WTC11 (cell line): Measurements from ENCODE around the gene TERB2. TPM values are rescaled to one million over a fixed set of nuclear protein-coding genes. Genes with fewer than 3 reads are reported as not detected.
"Not testable (repeated sequence)": the region's sequence is repeated elsewhere in the genome, so short reads cannot be mapped to it uniquely, and the experiment has no call there.

ENCODE experiments used
- ATAC-seq: fragments of 200-7000 bp; cut with Tn5 transposase; 2 replicates; pipeline ENCODE4 v1.10.0; 2021; ENCODE audit warnings: mild to moderate bottlenecking, moderate library complexity
- CTCF ChIA-PET: fragments of 300-600 bp; sonication (Branson Sonifier 250); formaldehyde crosslinking; loops from one replicate; lab custom pipeline; 2021; ENCODE audit warnings: antibody characterized with exemption; lab: Charles Lee
- POLR2A ChIA-PET: fragments of 350-600 bp; sonication (Branson Sonifier 250); formaldehyde crosslinking; loops from one replicate; lab custom pipeline; 2021; ENCODE audit warnings: antibody characterized with exemption; lab: Charles Lee
- DNase-seq: peaks from one replicate; pipeline ENCODE4 v3.0.0; 2021; ENCODE audit warnings: low spot score
- H3K27ac Mint-ChIP-seq: 2 replicates; pipeline ENCODE4 v1.8.0; 2021; ENCODE audit warnings: mixed read lengths
- H3K27me3 Mint-ChIP-seq: 2 replicates; pipeline ENCODE4 v1.8.0; 2021; ENCODE audit warnings: low read depth, mild to moderate bottlenecking, moderate library complexity, mixed read lengths
- H3K36me3 Mint-ChIP-seq: 2 replicates; pipeline ENCODE4 v1.8.0; 2021; ENCODE audit warnings: mixed read lengths
- H3K4me1 Mint-ChIP-seq: 2 replicates; pipeline ENCODE4 v1.8.0; 2022; ENCODE audit warnings: mixed read lengths
- H3K4me3 Mint-ChIP-seq: 2 replicates; pipeline ENCODE4 v1.8.0; 2021; ENCODE audit warnings: mild to moderate bottlenecking, moderate library complexity, mixed read lengths
- H3K9me3 Mint-ChIP-seq: 2 replicates; pipeline ENCODE4 v1.8.0; 2021; ENCODE audit warnings: mixed read lengths
- CBFB ChIP-seq: sonication (generic); formaldehyde crosslinking; IDR thresholded peaks from 2 replicates; pipeline ENCODE4 v1.8.1; 2022; ENCODE audit warnings: mild to moderate bottlenecking, low read depth, missing genetic modification reagents
- E2F1 ChIP-seq: sonication (generic); formaldehyde crosslinking; IDR thresholded peaks from 2 replicates; pipeline ENCODE4 v1.8.0; 2022; ENCODE audit warnings: mild to moderate bottlenecking, missing genetic modification reagents
- E2F5 ChIP-seq: sonication (generic); formaldehyde crosslinking; IDR thresholded peaks from 2 replicates; pipeline ENCODE4 v1.8.1; 2022; ENCODE audit warnings: mild to moderate bottlenecking, moderate library complexity, missing genetic modification reagents
- FOXJ3 ChIP-seq: sonication (generic); formaldehyde crosslinking; IDR thresholded peaks from 2 replicates; pipeline ENCODE4 v1.9.0; 2021; ENCODE audit warnings: missing genetic modification reagents, mild to moderate bottlenecking, borderline replicate concordance
- GTF2I ChIP-seq: fragments of 250-450 bp; sonication (Bioruptor Pico); conservative IDR thresholded peaks from 2 replicates; pipeline ENCODE4 v1.4.0; 2021; ENCODE audit warnings: mild to moderate bottlenecking
- IRF1 ChIP-seq: sonication (generic); formaldehyde crosslinking; IDR thresholded peaks from 2 replicates; pipeline ENCODE4 v1.8.0; 2023; ENCODE audit warnings: missing genetic modification reagents
- IRF2 ChIP-seq: sonication (generic); formaldehyde crosslinking; IDR thresholded peaks from 2 replicates; pipeline ENCODE4 v1.8.0; 2022; ENCODE audit warnings: low read depth, missing genetic modification reagents, borderline replicate concordance
- MYBL2 ChIP-seq: sonication (generic); formaldehyde crosslinking; IDR thresholded peaks from 2 replicates; pipeline ENCODE4 v1.8.1; 2023; ENCODE audit warnings: mild to moderate bottlenecking, moderate library complexity, missing genetic modification reagents
- NFATC4 ChIP-seq: fragments of 250-450 bp; sonication (Bioruptor Pico); IDR thresholded peaks from 2 replicates; pipeline ENCODE4 v1.9.0; 2021; ENCODE audit warnings: mild to moderate bottlenecking
- NFE2L1 ChIP-seq: sonication (generic); formaldehyde crosslinking; IDR thresholded peaks from 2 replicates; pipeline ENCODE4 v1.8.1; 2023; ENCODE audit warnings: missing genetic modification reagents
- NR2C2 ChIP-seq: sonication (generic); formaldehyde crosslinking; IDR thresholded peaks from 2 replicates; pipeline ENCODE4 v1.8.0; 2022; ENCODE audit warnings: mild to moderate bottlenecking, missing genetic modification reagents
- OVOL2 ChIP-seq: fragments of 250-450 bp; sonication (Bioruptor Pico); IDR thresholded peaks from 2 replicates; pipeline ENCODE4 v1.9.0; 2021; ENCODE audit warnings: mild to moderate bottlenecking, borderline replicate concordance
- PRDM15 ChIP-seq: sonication (generic); formaldehyde crosslinking; IDR thresholded peaks from 2 replicates; pipeline ENCODE4 v1.8.0; 2022; ENCODE audit warnings: missing genetic modification reagents
- TCF7 ChIP-seq: sonication (generic); formaldehyde crosslinking; IDR thresholded peaks from 2 replicates; pipeline ENCODE4 v1.8.0; 2022; ENCODE audit warnings: mild to moderate bottlenecking, low read depth, missing genetic modification reagents, moderate library complexity
- TEAD4 ChIP-seq: sonication (generic); formaldehyde crosslinking; IDR thresholded peaks from 2 replicates; pipeline ENCODE4 v1.8.0; 2022; ENCODE audit warnings: mild to moderate bottlenecking, missing genetic modification reagents
- TP53 ChIP-seq: sonication (generic); formaldehyde crosslinking; IDR thresholded peaks from 2 replicates; pipeline ENCODE4 v1.8.1; 2023; ENCODE audit warnings: mild to moderate bottlenecking, missing genetic modification reagents
- USF1 ChIP-seq: sonication (generic); formaldehyde crosslinking; IDR thresholded peaks from 2 replicates; pipeline ENCODE4 v1.8.0; 2022; ENCODE audit warnings: mild to moderate bottlenecking, missing genetic modification reagents
- ZNF121 ChIP-seq: sonication (generic); formaldehyde crosslinking; IDR thresholded peaks from 2 replicates; pipeline ENCODE4 v1.8.0; 2023; ENCODE audit warnings: missing genetic modification reagents
- ZNF232 ChIP-seq: sonication (generic); formaldehyde crosslinking; IDR thresholded peaks from 2 replicates; pipeline ENCODE4 v1.8.0; 2022; ENCODE audit warnings: mild to moderate bottlenecking, missing genetic modification reagents
- ZNF423 ChIP-seq: fragments of 250-450 bp; sonication (Bioruptor Pico); IDR thresholded peaks from 2 replicates; pipeline ENCODE4 v2.1.2; 2022; ENCODE audit warnings: mild to moderate bottlenecking, moderate library complexity
- total RNA-seq: library from RNA; stranded (reverse); gene quantifications from 3 replicates; pipeline ENCODE4 v1.2.3, GENCODE V29; 2021

The TERB2 gene
- total RNA-seq, 1 experiment from 2014 or later, result not detected

- no peak overlapping the region for H3K27ac Mint-ChIP-seq
- no peak for TF ChIP-seq FOXJ3 (CRISPR knock-in tag)
- TF ChIP-seq MYBL2 (CRISPR knock-in tag), result no peak
- TF ChIP-seq NFATC4 (CRISPR knock-in tag), result no peak
- no peak for TF ChIP-seq NFE2L1 (CRISPR knock-in tag)
- no peak for TF ChIP-seq E2F5 (CRISPR knock-in tag)
- no peak for TF ChIP-seq IRF2 (CRISPR knock-in tag)
- no peak for TF ChIP-seq E2F1 (CRISPR knock-in tag)
- TF ChIP-seq OVOL2, result no peak
- no peak for TF ChIP-seq USF1 (CRISPR knock-in tag)
- TF ChIP-seq ZNF423 (CRISPR knock-in tag), result no peak
- TF ChIP-seq PRDM15, result no peak
- TF ChIP-seq TEAD4, result no peak
- no peak for TF ChIP-seq NR2C2 (CRISPR knock-in tag)
- no peak for TF ChIP-seq ZNF232
- TF ChIP-seq CBFB (CRISPR knock-in tag), result no peak
- no peak for TF ChIP-seq ZNF121 (CRISPR knock-in tag)
- TF ChIP-seq IRF1 (CRISPR knock-in tag), result no peak
- ATAC-seq (no peak), DNase-seq (no peak)
- no peaks in the 10 kb centered on the region for H3K27me3 Mint-ChIP-seq
- POLR2A ChIA-PET, result interaction anchor here (0.6 to 1.2 kb wide), 3 partner anchors 42 to 650 kb away, joined by 5 read pairs; no protein-coding TSS in a partner anchor
- no peaks in the 10 kb centered on the region for H3K9me3 Mint-ChIP-seq
- CTCF ChIA-PET, result interaction anchor here (0.7 to 1.9 kb wide), 5 partner anchors 18 to 150 kb away, joined by 4 to 21 read pairs (median 4); no protein-coding TSS in a partner anchor
- H3K4me1 Mint-ChIP-seq, result no peaks in the 10 kb centered on the region
- H3K4me3 Mint-ChIP-seq, result no peak overlapping the region
- H3K36me3 Mint-ChIP-seq, result no peaks in the 10 kb centered on the region
These were observed 12.0 kb downstream of the TERB2 start for GRCh38 chr15:44968475-44968874.

GRCh38 chr15:44971036-44971435, 14.5 kb downstream of the TERB2 start:
- no peak for ATAC-seq
- CTCF ChIA-PET, result interaction anchor here (0.9 to 2.2 kb wide), 2 partner anchors 139 to 147 kb away, joined by 3 to 10 read pairs; no protein-coding TSS in a partner anchor
- Mint-ChIP-seq H3K4me1 (no peaks in the 10 kb centered on the region), H3K9me3 (no peaks in the 10 kb centered on the region), H3K27me3 (no peaks in the 10 kb centered on the region; the same call in 1 of the 2 replicates), H3K4me3 (no peak overlapping the region)
- no peak for TF ChIP-seq GTF2I (CRISPR knock-in tag)
- TF ChIP-seq TCF7 (CRISPR knock-in tag), result no peak
- TF ChIP-seq OVOL2, result no peak
- no peak for TF ChIP-seq TP53 (CRISPR knock-in tag)
- TF ChIP-seq, all 79 proteins: peak for 0
- POLR2A ChIA-PET, result no interaction called here
- H3K27ac Mint-ChIP-seq, result no peak overlapping the region
- DNase-seq, result no peak
- no peaks in the 10 kb centered on the region for H3K36me3 Mint-ChIP-seq

- H3K27me3 Mint-ChIP-seq, CTCF ChIA-PET, POLR2A ChIA-PET, H3K4me3 Mint-ChIP-seq, DNase-seq, H3K36me3 Mint-ChIP-seq, H3K27ac Mint-ChIP-seq, ATAC-seq, H3K4me1 Mint-ChIP-seq: not testable (repeated sequence)
- H3K9me3 Mint-ChIP-seq, result peaks cover 15% of the 10 kb centered on the region
These were observed 19.7 kb downstream of the TERB2 start for GRCh38 chr15:44976183-44976582.

- peaks cover 15% of the 10 kb centered on the region for H3K9me3 Mint-ChIP-seq
- H3K27me3 Mint-ChIP-seq, ATAC-seq, H3K36me3 Mint-ChIP-seq, H3K4me1 Mint-ChIP-seq, POLR2A ChIA-PET, H3K27ac Mint-ChIP-seq, DNase-seq, H3K4me3 Mint-ChIP-seq, CTCF ChIA-PET: not testable (repeated sequence)
These were observed 21.3 kb downstream of the TERB2 start for GRCh38 chr15:44977781-44978180.
